Hepatocyte (in vitro differentiated cells): ENCODE results near the gene FAM162B.

ENCODE experiments used
- EZH2 ChIP-seq: fragments of 200-600 bp; sonication (generic); IDR thresholded peaks from 2 replicates; pipeline ENCODE4 v1.6.1; 2016; ENCODE audit warnings: antibody characterized with exemption, mild to moderate bottlenecking, borderline replicate concordance
- TF ChIP-seq, protein P1 (sequence below): fragments of 200-600 bp; sonication (generic); IDR thresholded peaks from 2 replicates; pipeline ENCODE4 v1.5.1; 2016; ENCODE audit warnings: antibody characterized with exemption, mild to moderate bottlenecking; ENCODE audit not compliant: poor library complexity

DNA sequence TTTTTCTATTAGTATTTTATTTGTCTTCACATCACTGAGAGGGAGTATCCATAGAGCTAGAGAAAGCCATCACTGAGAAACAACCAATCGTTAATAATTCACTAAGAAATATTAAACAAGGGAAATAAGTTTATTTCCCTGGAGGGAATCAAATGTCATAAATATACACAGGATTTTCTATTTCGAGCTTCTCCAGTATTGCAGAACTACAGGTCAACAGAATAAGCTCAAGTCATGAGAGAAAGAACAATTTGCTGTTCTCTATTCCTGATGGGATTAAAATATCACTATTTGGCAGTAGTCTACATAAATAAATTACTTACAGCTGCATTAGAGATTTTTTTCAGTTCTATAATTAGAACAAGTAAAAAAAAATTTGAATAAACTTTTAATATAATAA is 2.2 kb upstream of the FAM162B start:
- TF ChIP-seq, protein P1, sequence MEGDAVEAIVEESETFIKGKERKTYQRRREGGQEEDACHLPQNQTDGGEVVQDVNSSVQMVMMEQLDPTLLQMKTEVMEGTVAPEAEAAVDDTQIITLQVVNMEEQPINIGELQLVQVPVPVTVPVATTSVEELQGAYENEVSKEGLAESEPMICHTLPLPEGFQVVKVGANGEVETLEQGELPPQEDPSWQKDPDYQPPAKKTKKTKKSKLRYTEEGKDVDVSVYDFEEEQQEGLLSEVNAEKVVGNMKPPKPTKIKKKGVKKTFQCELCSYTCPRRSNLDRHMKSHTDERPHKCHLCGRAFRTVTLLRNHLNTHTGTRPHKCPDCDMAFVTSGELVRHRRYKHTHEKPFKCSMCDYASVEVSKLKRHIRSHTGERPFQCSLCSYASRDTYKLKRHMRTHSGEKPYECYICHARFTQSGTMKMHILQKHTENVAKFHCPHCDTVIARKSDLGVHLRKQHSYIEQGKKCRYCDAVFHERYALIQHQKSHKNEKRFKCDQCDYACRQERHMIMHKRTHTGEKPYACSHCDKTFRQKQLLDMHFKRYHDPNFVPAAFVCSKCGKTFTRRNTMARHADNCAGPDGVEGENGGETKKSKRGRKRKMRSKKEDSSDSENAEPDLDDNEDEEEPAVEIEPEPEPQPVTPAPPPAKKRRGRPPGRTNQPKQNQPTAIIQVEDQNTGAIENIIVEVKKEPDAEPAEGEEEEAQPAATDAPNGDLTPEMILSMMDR = no peak
- TF ChIP-seq EZH2 = no peak
